ENCODE results near the gene SEC16A.

SEC16A gene

DNA sequence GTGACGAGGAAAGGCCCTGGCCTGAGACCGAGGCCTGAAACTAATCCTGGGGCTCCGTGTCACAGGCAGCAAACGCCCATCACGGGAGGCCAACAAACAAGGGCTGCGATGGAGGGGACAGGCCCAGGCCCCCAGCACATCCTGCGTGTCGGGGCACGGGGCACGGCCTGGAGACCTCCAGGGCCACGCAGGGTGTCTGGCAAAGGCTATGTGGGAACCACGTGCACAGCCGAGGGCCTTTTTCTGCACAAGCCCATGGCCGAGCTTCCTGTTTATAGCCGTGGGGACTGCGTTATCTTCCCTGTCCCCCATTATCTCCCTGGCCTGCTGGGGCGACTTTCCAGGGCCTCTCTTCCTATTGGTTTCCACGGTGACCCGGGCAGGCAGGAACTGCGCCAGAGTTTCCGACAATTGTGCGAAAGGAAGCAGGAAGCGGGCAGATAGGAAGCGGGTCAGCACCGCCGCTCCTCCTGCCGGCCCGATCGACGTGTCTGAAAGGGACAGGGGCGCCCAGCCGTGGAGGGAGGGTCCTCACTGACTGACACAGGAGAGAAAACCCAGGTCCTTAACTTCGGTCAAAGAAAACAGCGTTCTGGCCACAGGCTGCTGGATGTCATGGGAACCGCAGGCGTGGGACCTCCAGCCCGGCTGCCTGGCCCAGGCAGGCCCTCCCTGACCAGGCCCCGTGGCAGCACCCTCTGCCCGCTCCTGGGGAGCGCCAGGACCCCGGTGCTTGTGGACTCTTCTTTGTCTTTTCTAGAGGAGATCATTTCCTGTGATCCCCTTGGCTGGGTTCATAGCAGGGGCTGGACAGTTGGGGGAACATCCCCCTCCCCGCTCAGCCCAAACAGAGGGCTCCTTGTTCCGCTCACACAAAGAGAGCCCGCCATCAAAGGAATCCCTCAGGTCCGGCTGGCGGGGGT is 29.1 kb upstream of the SEC16A start:
- no peak overlapping the region for H3K4me2 ChIP-seq
- no peak overlapping the region for H3K9ac ChIP-seq
- no peaks in the 10 kb centered on the region for H3K4me1 ChIP-seq (ENCODE audit: low read depth, poor library complexity, severe bottlenecking)
- no peaks in the 10 kb centered on the region for H3K79me2 ChIP-seq (ENCODE audit: insufficient read depth, low read depth)
- H3K27ac ChIP-seq: no peak overlapping the region
- H4K20me1 ChIP-seq (ENCODE audit: insufficient read depth): no peaks in the 10 kb centered on the region
- TF ChIP-seq, protein P1, sequence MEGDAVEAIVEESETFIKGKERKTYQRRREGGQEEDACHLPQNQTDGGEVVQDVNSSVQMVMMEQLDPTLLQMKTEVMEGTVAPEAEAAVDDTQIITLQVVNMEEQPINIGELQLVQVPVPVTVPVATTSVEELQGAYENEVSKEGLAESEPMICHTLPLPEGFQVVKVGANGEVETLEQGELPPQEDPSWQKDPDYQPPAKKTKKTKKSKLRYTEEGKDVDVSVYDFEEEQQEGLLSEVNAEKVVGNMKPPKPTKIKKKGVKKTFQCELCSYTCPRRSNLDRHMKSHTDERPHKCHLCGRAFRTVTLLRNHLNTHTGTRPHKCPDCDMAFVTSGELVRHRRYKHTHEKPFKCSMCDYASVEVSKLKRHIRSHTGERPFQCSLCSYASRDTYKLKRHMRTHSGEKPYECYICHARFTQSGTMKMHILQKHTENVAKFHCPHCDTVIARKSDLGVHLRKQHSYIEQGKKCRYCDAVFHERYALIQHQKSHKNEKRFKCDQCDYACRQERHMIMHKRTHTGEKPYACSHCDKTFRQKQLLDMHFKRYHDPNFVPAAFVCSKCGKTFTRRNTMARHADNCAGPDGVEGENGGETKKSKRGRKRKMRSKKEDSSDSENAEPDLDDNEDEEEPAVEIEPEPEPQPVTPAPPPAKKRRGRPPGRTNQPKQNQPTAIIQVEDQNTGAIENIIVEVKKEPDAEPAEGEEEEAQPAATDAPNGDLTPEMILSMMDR (conservative IDR thresholded peaks at IDR 0.05; ENCODE audit: low read depth, low read length): no peak
- no peaks in the 10 kb centered on the region for H3K36me3 ChIP-seq (ENCODE audit: insufficient read depth)
- H3K27me3 ChIP-seq (ENCODE audit: insufficient read depth, low read depth): peaks cover 59% of the 10 kb centered on the region
- no peak overlapping the region for H3K4me3 ChIP-seq (IDR thresholded peaks at IDR 0.05; ENCODE audit: insufficient read depth, low read depth, low read length)
- H2AFZ ChIP-seq (ENCODE audit: low read depth): no peak overlapping the region

DNA sequence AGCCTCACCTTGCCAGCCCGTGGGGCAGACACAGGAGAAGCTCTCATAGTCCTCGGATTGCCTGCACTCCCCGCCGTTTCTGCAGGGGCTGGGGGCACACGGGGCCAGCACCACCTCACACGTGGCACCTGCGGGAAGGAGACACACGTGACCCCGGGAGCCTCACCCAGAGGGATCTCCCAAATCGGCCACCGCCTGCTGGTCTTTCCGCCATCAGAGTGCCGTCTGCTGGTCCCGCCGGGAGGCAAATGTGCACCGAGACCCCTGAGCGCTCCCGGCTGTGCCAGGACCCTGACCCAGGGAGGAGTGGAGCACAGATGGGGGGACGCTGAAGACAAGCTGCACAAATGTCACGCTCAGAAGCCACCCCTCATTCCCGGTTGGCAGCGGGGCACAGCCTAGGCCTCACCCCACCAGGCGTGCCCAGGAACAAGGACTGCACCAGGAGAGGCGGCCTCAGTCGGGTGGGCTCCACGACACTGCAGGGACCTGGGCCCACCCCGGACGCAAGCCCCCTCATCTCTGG is 28.4 kb upstream of the SEC16A start:
- no peak overlapping the region for H3K4me3 ChIP-seq (IDR thresholded peaks at IDR 0.05; ENCODE audit: insufficient read depth, low read depth, low read length)
- H3K9ac ChIP-seq: no peak overlapping the region
- H3K27ac ChIP-seq: no peak overlapping the region
- no peak overlapping the region for H2AFZ ChIP-seq (ENCODE audit: low read depth)
- no peaks in the 10 kb centered on the region for H3K79me2 ChIP-seq (ENCODE audit: insufficient read depth, low read depth)
- no peaks in the 10 kb centered on the region for H3K36me3 ChIP-seq (ENCODE audit: insufficient read depth)
- H4K20me1 ChIP-seq (ENCODE audit: insufficient read depth): no peaks in the 10 kb centered on the region
- H3K4me2 ChIP-seq: no peak overlapping the region
- TF ChIP-seq, protein P1 (conservative IDR thresholded peaks at IDR 0.05; ENCODE audit: low read depth, low read length): no peak
- H3K27me3 ChIP-seq (ENCODE audit: insufficient read depth, low read depth): peaks cover 61% of the 10 kb centered on the region
- H3K4me1 ChIP-seq (ENCODE audit: low read depth, poor library complexity, severe bottlenecking): no peaks in the 10 kb centered on the region

DNA sequence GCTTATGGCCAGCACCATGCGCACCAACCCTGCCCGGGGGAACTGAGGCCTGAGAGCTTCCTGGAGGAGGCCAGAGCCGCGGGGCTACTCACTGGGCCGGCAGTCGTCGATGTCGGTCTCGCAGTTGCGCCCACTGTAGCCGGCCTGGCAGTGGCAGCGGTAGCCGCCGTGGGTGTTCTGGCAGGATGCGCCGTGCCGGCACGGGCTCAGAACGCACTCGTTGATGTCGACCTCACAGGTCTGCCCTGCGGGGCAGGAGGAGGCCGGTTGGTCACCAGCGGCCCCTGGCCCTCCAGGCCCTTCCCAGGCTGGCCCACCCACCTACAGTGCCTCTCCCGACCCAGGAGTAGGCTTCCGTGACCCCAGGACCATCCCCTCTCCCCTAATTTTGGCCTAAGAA is 27.7 kb upstream of the SEC16A start:
- Histone ChIP-seq H3K36me3 (ENCODE audit: insufficient read depth) (no peaks in the 10 kb centered on the region), H3K79me2 (ENCODE audit: insufficient read depth, low read depth) (no peaks in the 10 kb centered on the region), H3K4me3 (IDR thresholded peaks at IDR 0.05; ENCODE audit: insufficient read depth, low read depth, low read length) (no peak overlapping the region), H3K27ac (no peak overlapping the region), H4K20me1 (ENCODE audit: insufficient read depth) (no peaks in the 10 kb centered on the region), H3K4me2 (no peak overlapping the region), H3K27me3 (ENCODE audit: insufficient read depth, low read depth) (peaks cover 67% of the 10 kb centered on the region), H2AFZ (ENCODE audit: low read depth) (no peak overlapping the region), H3K4me1 (ENCODE audit: low read depth, poor library complexity, severe bottlenecking) (no peaks in the 10 kb centered on the region), H3K9ac (no peak overlapping the region)
- TF ChIP-seq, protein P1 (conservative IDR thresholded peaks at IDR 0.05; ENCODE audit: low read depth, low read length): no peak

DNA sequence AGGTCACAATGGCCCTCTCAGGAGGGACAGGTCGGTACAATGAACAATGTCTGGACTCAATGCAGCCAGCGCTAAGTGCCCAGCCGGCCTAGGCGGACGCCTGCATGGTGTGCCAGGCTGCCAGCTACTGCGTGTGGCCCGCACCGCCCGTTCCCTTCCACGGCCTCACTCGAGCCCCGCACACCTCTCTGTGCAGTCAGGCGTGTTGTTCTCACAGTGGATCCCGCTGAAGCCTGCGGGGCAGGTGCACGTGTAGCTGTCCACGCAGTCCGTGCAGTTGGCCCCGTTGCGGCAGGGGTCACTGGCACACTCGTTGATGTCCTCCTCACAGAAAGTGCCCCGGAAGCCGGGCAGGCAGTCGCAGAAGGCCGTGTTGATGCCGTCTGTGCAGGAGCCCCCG is 26.7 kb upstream of the SEC16A start:
- Histone ChIP-seq H3K27me3 (ENCODE audit: insufficient read depth, low read depth) (peaks cover 62% of the 10 kb centered on the region), H3K4me1 (ENCODE audit: low read depth, poor library complexity, severe bottlenecking) (no peaks in the 10 kb centered on the region), H3K79me2 (ENCODE audit: insufficient read depth, low read depth) (no peaks in the 10 kb centered on the region), H4K20me1 (ENCODE audit: insufficient read depth) (no peaks in the 10 kb centered on the region), H3K4me2 (no peak overlapping the region), H3K36me3 (ENCODE audit: insufficient read depth) (no peaks in the 10 kb centered on the region), H3K27ac (no peak overlapping the region), H2AFZ (ENCODE audit: low read depth) (no peak overlapping the region), H3K9ac (no peak overlapping the region), H3K4me3 (IDR thresholded peaks at IDR 0.05; ENCODE audit: insufficient read depth, low read depth, low read length) (no peak overlapping the region)
- TF ChIP-seq, protein P1 (conservative IDR thresholded peaks at IDR 0.05; ENCODE audit: low read depth, low read length): no peak
